ENCODE measurements around the gene HGS.

Gene HGS

GRCh38 chr17:81722184-81723120 is 38.6 kb downstream of the HGS start:
- no peak for DNase-seq (ENCODE audit: low spot score)
- TF ChIP-seq CTCF (IDR thresholded peaks at IDR 0.05; ENCODE audit: borderline replicate concordance, control extremely low read depth, extremely low read depth, insufficient read depth, missing control alignments) = no peak
- in situ Hi-C loops (cut with MboI; ENCODE audit: low sequenced_read_pairs, unreplicated experiment) = no loop called here

GRCh38 chr17:81723651-81724209 is 39.9 kb downstream of the HGS start:
- TF ChIP-seq CTCF (IDR thresholded peaks at IDR 0.05; ENCODE audit: borderline replicate concordance, control extremely low read depth, extremely low read depth, insufficient read depth, missing control alignments) = no peak
- in situ Hi-C loops (cut with MboI; ENCODE audit: low sequenced_read_pairs, unreplicated experiment) = no loop called here

GRCh38 chr17:81725439-81725838 is 41.6 kb downstream of the HGS start:
- in situ Hi-C loops (cut with MboI; ENCODE audit: low sequenced_read_pairs, unreplicated experiment) = no loop called here
- DNase-seq (ENCODE audit: low spot score) = no peak
- no peak for TF ChIP-seq CTCF (IDR thresholded peaks at IDR 0.05; ENCODE audit: borderline replicate concordance, control extremely low read depth, extremely low read depth, insufficient read depth, missing control alignments)

More at GRCh38 chr17:81723651-81724209, 39.9 kb downstream of the HGS start:
- DNase-seq (ENCODE audit: low spot score) = no peak

GRCh38 chr17:81726004-81726403 is 42.2 kb downstream of the HGS start:
- no peak for TF ChIP-seq CTCF (IDR thresholded peaks at IDR 0.05; ENCODE audit: borderline replicate concordance, control extremely low read depth, extremely low read depth, insufficient read depth, missing control alignments)
- no peak for DNase-seq (ENCODE audit: low spot score)
- in situ Hi-C loops (cut with MboI; ENCODE audit: low sequenced_read_pairs, unreplicated experiment) = no loop called here

GRCh38 chr17:81727324-81728031 is 43.7 kb downstream of the HGS start:
- DNase-seq (ENCODE audit: low spot score) = no peak
- TF ChIP-seq CTCF (IDR thresholded peaks at IDR 0.05; ENCODE audit: borderline replicate concordance, control extremely low read depth, extremely low read depth, insufficient read depth, missing control alignments) = no peak

More at GRCh38 chr17:81727324-81728031, 43.7 kb downstream of the HGS start:
- in situ Hi-C loops (cut with MboI; ENCODE audit: low sequenced_read_pairs, unreplicated experiment) = no loop called here

All from GM13976 (cell line).